ENCODE data around the gene MYBPC2.

DNA sequence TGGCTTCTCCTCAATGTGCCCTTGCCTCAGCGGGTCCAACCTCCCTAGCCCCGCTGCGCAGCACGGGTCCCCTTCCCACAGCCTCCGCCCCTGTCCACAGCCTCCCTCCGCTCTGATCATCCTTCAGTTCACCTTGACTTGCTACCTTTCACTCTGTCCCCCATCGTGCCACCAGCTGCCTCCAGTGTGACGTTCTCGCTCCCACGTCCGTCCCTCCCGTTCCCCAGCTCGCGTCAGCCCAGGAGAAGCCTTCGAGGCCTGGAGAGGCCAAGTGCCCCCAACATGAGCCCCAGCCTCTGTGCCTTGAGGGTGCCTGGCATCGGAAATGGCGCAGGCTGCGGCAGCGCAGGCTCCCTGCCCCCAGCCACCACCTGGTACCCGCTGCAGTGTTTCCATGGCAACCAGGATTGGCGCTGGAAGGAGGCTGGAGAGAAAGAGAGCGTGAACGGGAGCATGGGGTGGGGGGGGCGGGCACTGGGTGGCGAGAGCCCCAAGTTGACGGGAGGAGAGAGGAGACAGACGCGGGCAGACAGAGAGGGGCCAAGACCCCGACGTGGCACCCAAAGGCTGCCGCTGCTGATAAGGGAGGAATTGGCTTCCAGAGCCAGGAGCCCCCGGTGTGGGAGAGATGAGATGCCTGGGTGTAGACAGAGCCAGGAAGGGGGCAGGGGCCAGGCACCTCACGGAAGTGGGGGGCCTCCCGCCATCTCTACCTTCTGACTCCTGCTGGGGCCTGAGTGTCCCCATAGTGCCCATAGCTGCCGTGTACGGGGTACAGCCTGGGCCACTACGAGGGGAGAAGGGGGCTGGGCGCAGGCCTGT, 81.9 kb downstream of the MYBPC2 start:
- TF ChIP-seq, protein P1, sequence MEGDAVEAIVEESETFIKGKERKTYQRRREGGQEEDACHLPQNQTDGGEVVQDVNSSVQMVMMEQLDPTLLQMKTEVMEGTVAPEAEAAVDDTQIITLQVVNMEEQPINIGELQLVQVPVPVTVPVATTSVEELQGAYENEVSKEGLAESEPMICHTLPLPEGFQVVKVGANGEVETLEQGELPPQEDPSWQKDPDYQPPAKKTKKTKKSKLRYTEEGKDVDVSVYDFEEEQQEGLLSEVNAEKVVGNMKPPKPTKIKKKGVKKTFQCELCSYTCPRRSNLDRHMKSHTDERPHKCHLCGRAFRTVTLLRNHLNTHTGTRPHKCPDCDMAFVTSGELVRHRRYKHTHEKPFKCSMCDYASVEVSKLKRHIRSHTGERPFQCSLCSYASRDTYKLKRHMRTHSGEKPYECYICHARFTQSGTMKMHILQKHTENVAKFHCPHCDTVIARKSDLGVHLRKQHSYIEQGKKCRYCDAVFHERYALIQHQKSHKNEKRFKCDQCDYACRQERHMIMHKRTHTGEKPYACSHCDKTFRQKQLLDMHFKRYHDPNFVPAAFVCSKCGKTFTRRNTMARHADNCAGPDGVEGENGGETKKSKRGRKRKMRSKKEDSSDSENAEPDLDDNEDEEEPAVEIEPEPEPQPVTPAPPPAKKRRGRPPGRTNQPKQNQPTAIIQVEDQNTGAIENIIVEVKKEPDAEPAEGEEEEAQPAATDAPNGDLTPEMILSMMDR (IDR thresholded peaks at IDR 0.05; ENCODE audit: insufficient read depth, low read length, poor library complexity, severe bottlenecking), result no peak
- TF ChIP-seq EZH2phosphoT487 (conservative IDR thresholded peaks at IDR 0.05; ENCODE audit: low read length), result no peak
